H1 (cell line): ENCODE measurements around the gene SLC25A48. TPM values are rescaled to one million over a fixed set of nuclear protein-coding genes. Genes with fewer than 3 reads are reported as not detected.

ENCODE experiments used
- CTCF ChIA-PET: fragments of 300-600 bp; sonication (Branson Sonifier 250); formaldehyde crosslinking; loops from one replicate; lab custom pipeline; 2021; ENCODE audit not compliant: partially characterized antibody; lab: Charles Lee
- POLR2A ChIA-PET: fragments of 300-600 bp; sonication (Branson Sonifier 250); formaldehyde crosslinking; loops from one replicate; lab custom pipeline; 2021; ENCODE audit warnings: inconsistent platforms; ENCODE audit not compliant: partially characterized antibody; lab: Charles Lee
- DNase-seq, 2 experiments: peaks; one replicate each; pipeline versions ENCODE4 v3.0.0 to v3.0.0-alpha.2; 2010 to 2022; ENCODE audit warnings: low spot score in 2 of 2, low read depth in 1 of 2, mixed read lengths in 1 of 2
- FAIRE-seq: peaks from 2 replicates; lab custom pipeline; 2011; peaks lifted over from hg19 to GRCh38; lab: Jason Lieb, UNC
- H2AFZ ChIP-seq: 2 replicates; pipeline ENCODE4 v1.8.1; 2012; ENCODE audit warnings: low read length, inconsistent platforms
- H2AK5ac ChIP-seq: 2 replicates; pipeline ENCODE4 v1.6.1; 2013; ENCODE audit warnings: low read depth, low read length
- H2BK120ac ChIP-seq: replicated peaks from 2 replicates; pipeline ENCODE3; 2013; ENCODE audit warnings: low read depth, low read length, inconsistent platforms
- H2BK12ac ChIP-seq: 2 replicates; pipeline ENCODE4 v1.6.1; 2013; ENCODE audit warnings: low read depth, low read length
- H2BK15ac ChIP-seq: 2 replicates; pipeline ENCODE4 v1.6.1; 2013; ENCODE audit warnings: low read length
- H2BK20ac ChIP-seq: 2 replicates; pipeline ENCODE4 v1.6.1; 2013; ENCODE audit warnings: low read length
- H2BK5ac ChIP-seq: 2 replicates; pipeline ENCODE4 v1.6.1; 2013; ENCODE audit warnings: low read depth, low read length
- H3K14ac ChIP-seq: 2 replicates; pipeline ENCODE4 v1.6.1; 2013; ENCODE audit warnings: inconsistent platforms; ENCODE audit not compliant: insufficient read length
- H3K18ac ChIP-seq: 2 replicates; pipeline ENCODE4 v1.6.1; 2013; ENCODE audit warnings: low read length; ENCODE audit errors: extremely low read depth
- H3K23ac ChIP-seq: 2 replicates; pipeline ENCODE4 v1.6.1; 2013; ENCODE audit warnings: inconsistent platforms; ENCODE audit not compliant: insufficient read length
- H3K23me2 ChIP-seq: 2 replicates; pipeline ENCODE4 v1.6.1; 2013; ENCODE audit warnings: low read depth, low read length
- H3K27ac ChIP-seq: 2 replicates; pipeline ENCODE4 v1.6.1; 2011; ENCODE audit warnings: low read depth, low read length, inconsistent platforms
- H3K27me3 ChIP-seq, 4 experiments: replicated peaks in 1 of 4; 1 replicate in 1 of 4; 2 replicates in 3 of 4; pipeline versions ENCODE4 v1.6.1 to v1.8.1; 2011 to 2013; ENCODE audit warnings: low read length in 3 of 4, mild to moderate bottlenecking in 3 of 4, inconsistent platforms in 2 of 4, mixed read lengths in 2 of 4, moderate library complexity in 1 of 4; ENCODE audit not compliant: control insufficient read depth in 3 of 4, insufficient read depth in 3 of 4; ENCODE audit errors: extremely low read depth in 1 of 4
- H3K36me3 ChIP-seq, 4 experiments: 2 replicates each; pipeline versions ENCODE4 v1.6.1 to v1.8.1; 2011 to 2013; ENCODE audit warnings: mild to moderate bottlenecking in 4 of 4, low read length in 3 of 4, moderate library complexity in 2 of 4, control low read depth in 1 of 4, inconsistent platforms in 1 of 4; ENCODE audit not compliant: insufficient read depth in 4 of 4, control insufficient read depth in 2 of 4
- H3K4ac ChIP-seq: replicated peaks from 2 replicates; pipeline ENCODE3; 2013; ENCODE audit warnings: low read length, low read depth, mixed read lengths, inconsistent platforms; ENCODE audit not compliant: insufficient read length
- H3K4me1 ChIP-seq, 4 experiments: replicated peaks in 1 of 4; 1 replicate in 1 of 4; 2 replicates in 3 of 4; pipeline versions ENCODE4 v1.6.1 to v1.8.1; 2011 to 2013; ENCODE audit warnings: low read length in 3 of 4, inconsistent platforms in 2 of 4, mixed read lengths in 1 of 4; ENCODE audit not compliant: insufficient read depth in 4 of 4, control insufficient read depth in 3 of 4
- H3K4me2 ChIP-seq, 2 experiments: 2 replicates each; pipeline versions ENCODE4 v1.6.1 to v1.8.1; 2011 to 2013; ENCODE audit warnings: low read depth in 2 of 2, low read length in 2 of 2, control low read depth in 1 of 2, inconsistent platforms in 1 of 2, mild to moderate bottlenecking in 1 of 2; ENCODE audit not compliant: insufficient read depth in 1 of 2
- H3K4me3 ChIP-seq, 4 experiments: fragments of 200-600, 300-600 bp in 1 of 4; sonication (generic), shearing (Covaris generic), sonication (Bioruptor Twin) in 1 of 4; 2 replicates each; pipeline versions ENCODE4 v1.5.1 to v1.8.1; 2011 to 2016; ENCODE audit warnings: low read length in 4 of 4, low read depth in 3 of 4, control low read depth in 2 of 4, inconsistent platforms in 2 of 4, mild to moderate bottlenecking in 2 of 4, mixed read lengths in 1 of 4, moderate library complexity in 1 of 4; ENCODE audit not compliant: insufficient read depth in 2 of 4; ENCODE audit errors: extremely low read depth in 1 of 4
- H3K56ac ChIP-seq: replicated peaks from 2 replicates; pipeline ENCODE3; 2013; ENCODE audit warnings: low read depth, mild to moderate bottlenecking, mixed read lengths, low read length, inconsistent platforms; ENCODE audit not compliant: insufficient read length
- H3K79me1 ChIP-seq: 2 replicates; pipeline ENCODE4 v1.6.1; 2013; ENCODE audit warnings: low read depth, low read length, control low read depth
- H3K79me2 ChIP-seq, 2 experiments: 2 replicates each; pipeline versions ENCODE4 v1.6.1 to v1.8.1; 2012 to 2013; ENCODE audit warnings: low read length in 2 of 2, mild to moderate bottlenecking in 2 of 2, inconsistent platforms in 1 of 2; ENCODE audit not compliant: insufficient read depth in 2 of 2, control insufficient read depth in 1 of 2
- H3K9ac ChIP-seq, 4 experiments: replicated peaks in 1 of 4; 1 replicate in 1 of 4; 2 replicates in 3 of 4; pipeline versions ENCODE4 v1.6.1 to v1.8.1; 2011 to 2013; ENCODE audit warnings: low read depth in 3 of 4, low read length in 3 of 4, control low read depth in 2 of 4, mild to moderate bottlenecking in 2 of 4, moderate library complexity in 2 of 4, inconsistent platforms in 1 of 4; ENCODE audit errors: extremely low read depth in 1 of 4
- H3K9me3 ChIP-seq, 2 experiments: 2 replicates each; pipeline versions ENCODE4 v1.6.1 to v1.8.1; 2012 to 2013; ENCODE audit warnings: mild to moderate bottlenecking in 2 of 2, moderate library complexity in 2 of 2, control low read depth in 1 of 2, inconsistent platforms in 1 of 2, low read depth in 1 of 2, low read length in 1 of 2, mixed read lengths in 1 of 2; ENCODE audit not compliant: insufficient read depth in 2 of 2
- H4K20me1 ChIP-seq, 2 experiments: replicated peaks in 1 of 2; 2 replicates each; pipeline versions ENCODE3 to v1.8.1; 2011 to 2013; ENCODE audit warnings: inconsistent platforms in 2 of 2, low read length in 2 of 2, mild to moderate bottlenecking in 1 of 2; ENCODE audit not compliant: insufficient read depth in 2 of 2, control insufficient read depth in 1 of 2
- H4K5ac ChIP-seq: 2 replicates; pipeline ENCODE4 v1.6.1; 2013; ENCODE audit warnings: low read length, low read depth, mixed read lengths, inconsistent platforms; ENCODE audit not compliant: insufficient read length
- H4K8ac ChIP-seq: 2 replicates; pipeline ENCODE4 v1.8.0; 2013; ENCODE audit warnings: mild to moderate bottlenecking, moderate library complexity, low read length, inconsistent platforms; ENCODE audit not compliant: insufficient read depth; ENCODE audit errors: extremely low read depth
- H4K91ac ChIP-seq: replicated peaks from 2 replicates; pipeline ENCODE3; 2013; ENCODE audit warnings: low read length, mixed read lengths, inconsistent platforms; ENCODE audit not compliant: insufficient read length
- RAD21 ChIP-seq, 2 experiments: IDR thresholded peaks in 1 of 2; conservative IDR thresholded peaks in 1 of 2; 2 replicates each; pipeline ENCODE4 v1.6.1; 2011; ENCODE audit warnings: low read depth in 2 of 2, low read length in 2 of 2, improper control_type of control experiment in 1 of 2, inconsistent platforms in 1 of 2, mild to moderate bottlenecking in 1 of 2, moderate library complexity in 1 of 2
- TAF1 ChIP-seq: IDR thresholded peaks from 2 replicates; pipeline ENCODE4 v1.6.1; 2011; ENCODE audit warnings: mild to moderate bottlenecking, low read depth, low read length
- WGBS, 2 experiments: shearing (Covaris generic) in 1 of 2; methylation state at CpG; one replicate each; pipeline versions ENCODE4 v1.1.6 to v1.1.7; 2013 to 2015; ENCODE audit warnings: low lambda C conversion rate in 2 of 2, mixed read lengths in 2 of 2, inconsistent platforms in 1 of 2, low coverage in 1 of 2, missing lambda C conversion rate in 1 of 2; ENCODE audit not compliant: insufficient replicate concordance in 2 of 2, insufficient coverage in 1 of 2, insufficient read length in 1 of 2; ENCODE audit errors: extremely low coverage in 1 of 2, missing lambda C conversion rate in 1 of 2; 5-methylcytosine and 5-hydroxymethylcytosine counted together
- polyA plus RNA-seq, 7 experiments: library from polyadenylated mRNA; depleted of rRNA in 3 of 7; stranded (reverse) in 5 of 7; unstranded in 2 of 7; fragments of >200 nt in 5 of 7; fragments of 200-250 nt in 2 of 7; gene quantifications; 1 replicate in 5 of 7; 2 replicates in 1 of 7; 4 replicates in 1 of 7; pipeline versions ENCODE4 v1.2.1 to v1.2.3, GENCODE V29; 2011 to 2013; ENCODE audit warnings: missing spikeins in 2 of 7, mixed read lengths in 2 of 7
- total RNA-seq: library from RNA; stranded (reverse); fragmentation: NEBNext Ultra II Directional; extraction: Animal tissue kit (Norgen Biotek cat#: 25700); gene quantifications from 2 replicates; pipeline ENCODE4 v1.2.1, GENCODE V29; 2021
- TF ChIP-seq, protein P1 (sequence below), 3 experiments: IDR thresholded peaks; 1 replicate in 2 of 3; 2 replicates in 1 of 3; pipeline versions ENCODE4 v1.5.1 to v1.6.1; 2011; ENCODE audit warnings: low read length in 3 of 3, mild to moderate bottlenecking in 3 of 3, inconsistent platforms in 2 of 3, low read depth in 1 of 3, moderate library complexity in 1 of 3; ENCODE audit not compliant: insufficient read depth in 1 of 3; ENCODE audit errors: control extremely low read depth in 1 of 3

SLC25A48 gene
- total and polyA plus RNA-seq, 2 of the 8 experiments (the other 6 are each of a cell fraction or from before 2014, with no cell fraction given) = 1.3 to 1.8 TPM

DNA sequence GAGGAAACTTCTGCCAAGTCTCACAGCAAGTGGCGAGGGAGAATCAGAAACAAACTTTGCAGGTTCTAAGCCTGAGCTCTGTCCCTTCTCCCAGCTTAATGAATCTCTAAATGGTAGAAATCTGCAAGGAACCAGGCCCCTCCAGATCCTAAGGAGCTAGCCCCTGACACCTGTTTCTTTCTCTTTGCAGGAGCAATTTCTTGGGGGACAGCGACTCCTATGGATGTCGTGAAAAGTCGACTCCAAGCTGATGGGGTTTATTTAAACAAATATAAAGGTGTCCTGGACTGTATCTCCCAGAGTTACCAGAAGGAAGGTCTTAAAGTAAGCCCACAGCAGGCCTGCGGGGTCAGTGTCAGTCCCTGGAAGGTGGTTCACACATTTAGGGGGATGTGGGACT, 39.4 kb downstream of the SLC25A48 start:
- FAIRE-seq = no peak
- 95% methylated on average over 5 of the region's 5 CpGs; no CpG with 5 or more reads in 1 of the 2 experiments for WGBS, 2 experiments

More for the DNA sequence above, 39.4 kb downstream of the SLC25A48 start:
- Histone ChIP-seq H3K9ac (no peak overlapping the region), H3K9me3 (no peaks in the 10 kb centered on the region), H2AFZ (no peak overlapping the region), H2BK15ac (no peak overlapping the region), H3K23me2 (no peaks in the 10 kb centered on the region)
- TF ChIP-seq RAD21 (IDR thresholded peaks at IDR 0.05 in 1 of 2, conservative IDR thresholded peaks at IDR 0.05 in 1 of 2; ENCODE audit: low read depth in 2 of 2, low read length in 2 of 2) (peak; percentile 40 to 53), TAF1 (no peak)
- TF ChIP-seq, protein P1, sequence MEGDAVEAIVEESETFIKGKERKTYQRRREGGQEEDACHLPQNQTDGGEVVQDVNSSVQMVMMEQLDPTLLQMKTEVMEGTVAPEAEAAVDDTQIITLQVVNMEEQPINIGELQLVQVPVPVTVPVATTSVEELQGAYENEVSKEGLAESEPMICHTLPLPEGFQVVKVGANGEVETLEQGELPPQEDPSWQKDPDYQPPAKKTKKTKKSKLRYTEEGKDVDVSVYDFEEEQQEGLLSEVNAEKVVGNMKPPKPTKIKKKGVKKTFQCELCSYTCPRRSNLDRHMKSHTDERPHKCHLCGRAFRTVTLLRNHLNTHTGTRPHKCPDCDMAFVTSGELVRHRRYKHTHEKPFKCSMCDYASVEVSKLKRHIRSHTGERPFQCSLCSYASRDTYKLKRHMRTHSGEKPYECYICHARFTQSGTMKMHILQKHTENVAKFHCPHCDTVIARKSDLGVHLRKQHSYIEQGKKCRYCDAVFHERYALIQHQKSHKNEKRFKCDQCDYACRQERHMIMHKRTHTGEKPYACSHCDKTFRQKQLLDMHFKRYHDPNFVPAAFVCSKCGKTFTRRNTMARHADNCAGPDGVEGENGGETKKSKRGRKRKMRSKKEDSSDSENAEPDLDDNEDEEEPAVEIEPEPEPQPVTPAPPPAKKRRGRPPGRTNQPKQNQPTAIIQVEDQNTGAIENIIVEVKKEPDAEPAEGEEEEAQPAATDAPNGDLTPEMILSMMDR (IDR thresholded peaks at IDR 0.05; ENCODE audit: control extremely low read depth in 1 of 3, insufficient read depth in 1 of 3, low read depth in 1 of 3, low read length in 3 of 3) = peak in 1 of 3 experiments; percentile 26; a peak in 1 of 4 replicates
- TF ChIP-seq, all 59 proteins: peak for 2
- Histone ChIP-seq H3K56ac (no peak overlapping the region), H2AK5ac (no peak overlapping the region), H3K4me3 (no peak overlapping the region), H3K4me1 (no peaks in the 10 kb centered on the region), H4K20me1 (no peaks in the 10 kb centered on the region), H4K5ac (no peak overlapping the region), H3K4me2 (no peak overlapping the region), H3K14ac (no peak overlapping the region), H3K27me3 (no peaks in the 10 kb centered on the region; a peak in 1 of 7 replicates), H3K79me1 (no peaks in the 10 kb centered on the region), H3K36me3 (no peaks in the 10 kb centered on the region), H4K91ac (no peak overlapping the region), H3K4ac (no peak overlapping the region), H2BK20ac (no peak overlapping the region), H3K27ac (no peak overlapping the region), H3K23ac (no peak overlapping the region), H4K8ac (no peak overlapping the region), H2BK5ac (no peak overlapping the region), H3K79me2 (no peaks in the 10 kb centered on the region), H2BK120ac (no peak overlapping the region), H3K18ac (no peak overlapping the region), H2BK12ac (no peak overlapping the region)
- ChIA-PET POLR2A (no interaction called here), CTCF (interaction anchor here (0.9 to 4.9 kb wide), 19 partner anchors 9 to 416 kb away, joined by 3 to 30 read pairs (median 5); partner anchors contain the start of gene SLC25A48)
- DNase-seq = no peak
